ENCODE measurements around the gene PABPN1. TPM values are rescaled to one million over a fixed set of nuclear protein-coding genes. Genes with fewer than 3 reads are reported as not detected.

Gene PABPN1
- total and polyA plus RNA-seq, 2 of the 13 experiments (the other 11 are each of a cell fraction or from before 2014, with no cell fraction given): 233 to 524 TPM

DNA sequence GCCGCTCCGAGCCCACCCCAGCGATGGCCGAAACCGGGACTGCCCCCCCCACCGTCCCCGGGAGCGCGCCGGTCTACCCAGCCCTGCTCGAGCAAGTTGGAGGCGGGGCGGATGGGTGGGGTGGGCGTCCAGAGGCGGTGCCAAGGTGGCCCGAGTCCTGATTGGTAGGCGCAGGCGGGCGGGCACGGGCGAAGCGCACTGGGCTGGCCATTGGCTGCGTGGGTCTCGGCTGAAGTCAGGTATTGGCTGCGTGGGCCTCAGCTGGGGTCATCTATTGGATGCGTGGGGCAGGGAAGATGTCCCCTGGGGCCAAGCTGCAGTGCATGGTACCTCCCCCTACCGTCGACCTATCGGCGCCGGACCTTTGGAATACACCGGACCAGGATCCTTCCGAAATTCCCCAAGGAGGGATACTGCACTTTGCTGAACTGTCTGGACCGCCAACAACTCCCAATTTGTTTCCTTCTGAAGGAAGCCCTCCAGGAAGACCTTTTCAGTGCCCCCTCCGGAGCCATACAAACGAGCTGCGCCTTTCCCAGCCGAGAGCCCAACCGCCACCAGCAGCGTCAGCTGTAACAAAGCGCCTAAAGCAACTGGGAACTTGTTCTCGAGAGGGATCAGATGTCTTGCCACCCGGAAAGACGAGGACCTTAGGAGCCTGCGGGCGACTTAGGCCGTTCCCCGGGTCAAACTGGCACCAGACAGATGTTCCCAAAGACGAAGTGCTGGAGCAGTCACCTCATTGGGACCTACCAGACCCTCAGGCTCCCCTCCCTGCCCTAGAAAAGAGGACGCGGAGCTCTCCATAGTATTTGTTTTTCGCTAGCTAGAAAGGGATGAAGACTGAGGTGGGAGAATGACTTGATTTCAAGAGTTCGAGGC is 35.0 kb upstream of the PABPN1 start, which contains the start of gene HOMEZ (continued):
- TF ChIP-seq CREB1 (IDR thresholded peaks at IDR 0.05) (peak; percentile 90), CREB1 (CRISPR knock-in tag; IDR thresholded peaks at IDR 0.05) (no peak), SIN3B (IDR thresholded peaks at IDR 0.05; ENCODE audit: low read length) (no peak), NFIB (CRISPR knock-in tag; IDR thresholded peaks at IDR 0.05; ENCODE audit: borderline replicate concordance) (no peak), HNRNPL (IDR thresholded peaks at IDR 0.05; ENCODE audit: low read depth, low read length) (peak; percentile 66; the same call in 1 of the 2 replicates), MED13 (CRISPR knock-in tag; IDR thresholded peaks at IDR 0.05) (peak; percentile 64; the same call in 1 of the 2 replicates), SMAD3 (CRISPR knock-in tag; IDR thresholded peaks at IDR 0.05) (peak; percentile 91), ZNF83 (CRISPR knock-in tag; IDR thresholded peaks at IDR 0.05; ENCODE audit: borderline replicate concordance) (peak; percentile 62; the same call in 1 of the 2 replicates), ZNF451 (CRISPR knock-in tag; IDR thresholded peaks at IDR 0.05) (peak; percentile 51; the same call in 1 of the 2 replicates), MYNN (CRISPR knock-in tag; IDR thresholded peaks at IDR 0.05; ENCODE audit: low read depth) (peak; percentile 70; the same call in 1 of the 2 replicates), RBAK (CRISPR knock-in tag; IDR thresholded peaks at IDR 0.05) (no peak), SNRNP70 (IDR thresholded peaks at IDR 0.05; ENCODE audit: low read depth, low read length) (no peak), ZNF432 (CRISPR knock-in tag; IDR thresholded peaks at IDR 0.05; ENCODE audit: borderline replicate concordance) (no peak), ZNF510 (CRISPR knock-in tag; IDR thresholded peaks at IDR 0.05; ENCODE audit: low read depth) (peak; percentile 84), ZNF546 (CRISPR knock-in tag; conservative IDR thresholded peaks at IDR 0.05) (peak; percentile 53)
- TF ChIP-seq, protein P1, sequence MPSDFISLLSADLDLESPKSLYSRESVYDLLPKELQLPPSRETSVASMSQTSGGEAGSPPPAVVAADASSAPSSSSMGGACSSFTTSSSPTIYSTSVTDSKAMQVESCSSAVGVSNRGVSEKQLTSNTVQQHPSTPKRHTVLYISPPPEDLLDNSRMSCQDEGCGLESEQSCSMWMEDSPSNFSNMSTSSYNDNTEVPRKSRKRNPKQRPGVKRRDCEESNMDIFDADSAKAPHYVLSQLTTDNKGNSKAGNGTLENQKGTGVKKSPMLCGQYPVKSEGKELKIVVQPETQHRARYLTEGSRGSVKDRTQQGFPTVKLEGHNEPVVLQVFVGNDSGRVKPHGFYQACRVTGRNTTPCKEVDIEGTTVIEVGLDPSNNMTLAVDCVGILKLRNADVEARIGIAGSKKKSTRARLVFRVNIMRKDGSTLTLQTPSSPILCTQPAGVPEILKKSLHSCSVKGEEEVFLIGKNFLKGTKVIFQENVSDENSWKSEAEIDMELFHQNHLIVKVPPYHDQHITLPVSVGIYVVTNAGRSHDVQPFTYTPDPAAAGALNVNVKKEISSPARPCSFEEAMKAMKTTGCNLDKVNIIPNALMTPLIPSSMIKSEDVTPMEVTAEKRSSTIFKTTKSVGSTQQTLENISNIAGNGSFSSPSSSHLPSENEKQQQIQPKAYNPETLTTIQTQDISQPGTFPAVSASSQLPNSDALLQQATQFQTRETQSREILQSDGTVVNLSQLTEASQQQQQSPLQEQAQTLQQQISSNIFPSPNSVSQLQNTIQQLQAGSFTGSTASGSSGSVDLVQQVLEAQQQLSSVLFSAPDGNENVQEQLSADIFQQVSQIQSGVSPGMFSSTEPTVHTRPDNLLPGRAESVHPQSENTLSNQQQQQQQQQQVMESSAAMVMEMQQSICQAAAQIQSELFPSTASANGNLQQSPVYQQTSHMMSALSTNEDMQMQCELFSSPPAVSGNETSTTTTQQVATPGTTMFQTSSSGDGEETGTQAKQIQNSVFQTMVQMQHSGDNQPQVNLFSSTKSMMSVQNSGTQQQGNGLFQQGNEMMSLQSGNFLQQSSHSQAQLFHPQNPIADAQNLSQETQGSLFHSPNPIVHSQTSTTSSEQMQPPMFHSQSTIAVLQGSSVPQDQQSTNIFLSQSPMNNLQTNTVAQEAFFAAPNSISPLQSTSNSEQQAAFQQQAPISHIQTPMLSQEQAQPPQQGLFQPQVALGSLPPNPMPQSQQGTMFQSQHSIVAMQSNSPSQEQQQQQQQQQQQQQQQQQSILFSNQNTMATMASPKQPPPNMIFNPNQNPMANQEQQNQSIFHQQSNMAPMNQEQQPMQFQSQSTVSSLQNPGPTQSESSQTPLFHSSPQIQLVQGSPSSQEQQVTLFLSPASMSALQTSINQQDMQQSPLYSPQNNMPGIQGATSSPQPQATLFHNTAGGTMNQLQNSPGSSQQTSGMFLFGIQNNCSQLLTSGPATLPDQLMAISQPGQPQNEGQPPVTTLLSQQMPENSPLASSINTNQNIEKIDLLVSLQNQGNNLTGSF (CRISPR knock-in tag; IDR thresholded peaks at IDR 0.05): no peak
- TF ChIP-seq, protein P2, sequence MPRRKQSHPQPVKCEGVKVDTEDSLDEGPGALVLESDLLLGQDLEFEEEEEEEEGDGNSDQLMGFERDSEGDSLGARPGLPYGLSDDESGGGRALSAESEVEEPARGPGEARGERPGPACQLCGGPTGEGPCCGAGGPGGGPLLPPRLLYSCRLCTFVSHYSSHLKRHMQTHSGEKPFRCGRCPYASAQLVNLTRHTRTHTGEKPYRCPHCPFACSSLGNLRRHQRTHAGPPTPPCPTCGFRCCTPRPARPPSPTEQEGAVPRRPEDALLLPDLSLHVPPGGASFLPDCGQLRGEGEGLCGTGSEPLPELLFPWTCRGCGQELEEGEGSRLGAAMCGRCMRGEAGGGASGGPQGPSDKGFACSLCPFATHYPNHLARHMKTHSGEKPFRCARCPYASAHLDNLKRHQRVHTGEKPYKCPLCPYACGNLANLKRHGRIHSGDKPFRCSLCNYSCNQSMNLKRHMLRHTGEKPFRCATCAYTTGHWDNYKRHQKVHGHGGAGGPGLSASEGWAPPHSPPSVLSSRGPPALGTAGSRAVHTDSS (CRISPR knock-in tag; conservative IDR thresholded peaks at IDR 0.05): no peak
- TF ChIP-seq, protein P3, sequence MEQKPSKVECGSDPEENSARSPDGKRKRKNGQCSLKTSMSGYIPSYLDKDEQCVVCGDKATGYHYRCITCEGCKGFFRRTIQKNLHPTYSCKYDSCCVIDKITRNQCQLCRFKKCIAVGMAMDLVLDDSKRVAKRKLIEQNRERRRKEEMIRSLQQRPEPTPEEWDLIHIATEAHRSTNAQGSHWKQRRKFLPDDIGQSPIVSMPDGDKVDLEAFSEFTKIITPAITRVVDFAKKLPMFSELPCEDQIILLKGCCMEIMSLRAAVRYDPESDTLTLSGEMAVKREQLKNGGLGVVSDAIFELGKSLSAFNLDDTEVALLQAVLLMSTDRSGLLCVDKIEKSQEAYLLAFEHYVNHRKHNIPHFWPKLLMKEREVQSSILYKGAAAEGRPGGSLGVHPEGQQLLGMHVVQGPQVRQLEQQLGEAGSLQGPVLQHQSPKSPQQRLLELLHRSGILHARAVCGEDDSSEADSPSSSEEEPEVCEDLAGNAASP (CRISPR knock-in tag; IDR thresholded peaks at IDR 0.05; ENCODE audit: borderline replicate concordance): peak; percentile 61; the same call in 1 of the 2 replicates
- TF ChIP-seq, protein P4, sequence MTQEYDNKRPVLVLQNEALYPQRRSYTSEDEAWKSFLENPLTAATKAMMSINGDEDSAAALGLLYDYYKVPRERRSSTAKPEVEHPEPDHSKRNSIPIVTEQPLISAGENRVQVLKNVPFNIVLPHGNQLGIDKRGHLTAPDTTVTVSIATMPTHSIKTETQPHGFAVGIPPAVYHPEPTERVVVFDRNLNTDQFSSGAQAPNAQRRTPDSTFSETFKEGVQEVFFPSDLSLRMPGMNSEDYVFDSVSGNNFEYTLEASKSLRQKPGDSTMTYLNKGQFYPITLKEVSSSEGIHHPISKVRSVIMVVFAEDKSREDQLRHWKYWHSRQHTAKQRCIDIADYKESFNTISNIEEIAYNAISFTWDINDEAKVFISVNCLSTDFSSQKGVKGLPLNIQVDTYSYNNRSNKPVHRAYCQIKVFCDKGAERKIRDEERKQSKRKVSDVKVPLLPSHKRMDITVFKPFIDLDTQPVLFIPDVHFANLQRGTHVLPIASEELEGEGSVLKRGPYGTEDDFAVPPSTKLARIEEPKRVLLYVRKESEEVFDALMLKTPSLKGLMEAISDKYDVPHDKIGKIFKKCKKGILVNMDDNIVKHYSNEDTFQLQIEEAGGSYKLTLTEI (CRISPR knock-in tag; conservative IDR thresholded peaks at IDR 0.05): no peak
